ENCODE results near the gene NOC3L. TPM values are rescaled to one million over a fixed set of nuclear protein-coding genes. Genes with fewer than 3 reads are reported as not detected.

NOC3L gene
- total and polyA plus RNA-seq, 10 of the 15 experiments (the other 5 are each of a cell fraction or from before 2014, with no cell fraction given): 27.8 to 51.4 (median 40.5) TPM

DNA sequence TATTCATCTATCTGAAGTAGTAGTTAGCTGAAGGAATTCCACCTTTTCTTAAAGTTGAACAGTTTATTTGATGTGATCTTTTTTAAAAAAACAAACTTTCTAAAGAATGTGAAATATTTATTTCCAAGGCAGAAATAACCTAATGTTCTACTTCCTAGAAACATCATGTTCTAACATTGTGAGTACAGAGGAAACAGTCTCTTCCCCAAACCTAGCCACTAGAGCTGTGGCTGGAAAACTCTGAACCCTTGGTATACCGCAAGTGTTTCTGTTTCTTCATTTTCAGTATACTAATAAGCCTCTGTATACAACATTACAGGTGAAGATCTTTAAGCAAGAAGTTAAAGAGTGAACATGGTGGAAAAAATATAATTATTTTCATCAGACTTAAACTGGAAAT lies 35.1 kb downstream of the NOC3L start:
- ChIA-PET POLR2A (no interaction called here), SMC1A (ENCODE audit: uncharacterized antibody, unreplicated experiment) (interaction anchor here (0.8 to 1.3 kb wide), 3 partner anchors 13 to 116 kb away, joined by 3 read pairs; partner anchors contain the start of gene TBC1D12), RAD21 (ENCODE audit: unreplicated experiment) (interaction anchor here (2.2 kb wide), 1 partner anchor 117 kb away, joined by 7 read pairs; no protein-coding TSS in a partner anchor), CTCF (interaction anchor here (1.0 kb wide), 1 partner anchor 116 kb away, joined by 6 read pairs; no protein-coding TSS in a partner anchor)
- Histone ChIP-seq H3K79me2 (ENCODE audit: control insufficient read depth, insufficient read depth, low read length) (no peaks in the 10 kb centered on the region), H3K27me3 (replicated peaks in 1 of 2; ENCODE audit: control insufficient read depth in 2 of 2, insufficient read depth in 2 of 2, low read length in 1 of 2) (no peaks in the 10 kb centered on the region), H3K9me3 (replicated peaks; ENCODE audit: control insufficient read depth, insufficient read depth, low read length) (no peaks in the 10 kb centered on the region), H3K36me3 (ENCODE audit: control insufficient read depth in 2 of 2, insufficient read depth in 2 of 2, low read length in 1 of 2) (peaks cover 0 to 10% of the 10 kb centered on the region in 2 experiments; a peak in 3 of 4 replicates), H3K9ac (ENCODE audit: control insufficient read depth, insufficient read depth, low read length) (no peak overlapping the region), H4K20me1 (ENCODE audit: control insufficient read depth, insufficient read depth) (no peaks in the 10 kb centered on the region), H3K27ac (ENCODE audit: control insufficient read depth, insufficient read depth) (no peak overlapping the region), H2AFZ (ENCODE audit: control insufficient read depth, low read depth, low read length) (no peak overlapping the region), H3K4me1 (ENCODE audit: control insufficient read depth, insufficient read depth, low read length) (no peaks in the 10 kb centered on the region), H3K4me3 (no peak overlapping the region), H3K4me2 (ENCODE audit: control insufficient read depth, insufficient read depth) (no peak overlapping the region)
- FAIRE-seq (peak; percentile 47), ATAC-seq (no peak), DNase-seq (ENCODE audit: low read depth, low spot score) (no peak)
- 96% methylated on average over 1 of the region's 1 CpG for WGBS (ENCODE audit: insufficient coverage, insufficient replicate concordance, low lambda C conversion rate, missing lambda C conversion rate)
- intact Hi-C loops (cut with micrococcal nuclease; ENCODE audit: unreplicated experiment): no loop called here
- TF ChIP-seq ZNF24 (IDR thresholded peaks at IDR 0.05): no peak
- in situ Hi-C loops (cut with MboI): no loop called here
- no TSS peak for BruUV-seq (replicated peaks)

DNA sequence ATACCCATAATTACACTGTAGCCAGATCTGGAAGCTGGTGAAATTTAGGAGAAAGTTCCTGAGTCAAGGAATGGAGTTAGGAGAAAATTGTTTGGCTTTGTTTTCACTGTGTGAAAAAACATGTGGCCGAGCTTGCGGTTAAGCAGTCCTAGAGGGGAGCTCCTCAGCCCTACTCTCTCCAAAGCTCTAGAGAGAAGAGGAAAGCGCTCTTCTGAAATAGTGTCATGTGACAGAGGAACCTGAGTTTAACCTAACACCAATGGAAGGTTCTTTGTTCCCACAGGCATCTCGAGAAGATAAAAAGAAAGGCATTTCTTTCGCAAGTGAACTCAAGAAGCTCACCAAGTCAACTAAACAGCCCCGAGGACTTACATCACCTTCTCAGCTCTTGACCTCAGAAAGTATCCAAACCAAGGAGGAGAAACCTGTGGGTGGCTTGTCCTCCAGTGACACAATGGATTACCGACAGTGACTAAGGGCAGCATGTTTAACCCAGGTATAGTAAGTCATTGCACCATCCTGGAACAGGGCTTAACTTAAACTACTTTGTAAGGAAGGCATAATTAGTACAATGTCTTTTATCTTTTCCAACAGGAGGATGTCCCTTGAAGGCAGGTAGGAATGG lies 38.0 kb downstream of the NOC3L start:
- RAD21 ChIA-PET (ENCODE audit: unreplicated experiment): interaction anchor here (0.7 kb wide), 1 partner anchor 119 kb away, joined by 3 read pairs; no protein-coding TSS in a partner anchor
- Histone ChIP-seq H3K27me3 (replicated peaks in 1 of 2; ENCODE audit: control insufficient read depth in 2 of 2, insufficient read depth in 2 of 2, low read length in 1 of 2) (no peaks in the 10 kb centered on the region), H3K9me3 (replicated peaks; ENCODE audit: control insufficient read depth, insufficient read depth, low read length) (no peaks in the 10 kb centered on the region), H3K4me2 (ENCODE audit: control insufficient read depth, insufficient read depth) (no peak overlapping the region), H3K9ac (ENCODE audit: control insufficient read depth, insufficient read depth, low read length) (no peak overlapping the region), H3K27ac (ENCODE audit: control insufficient read depth, insufficient read depth) (no peak overlapping the region), H3K4me1 (ENCODE audit: control insufficient read depth, insufficient read depth, low read length) (no peaks in the 10 kb centered on the region), H3K4me3 (no peak overlapping the region), H4K20me1 (ENCODE audit: control insufficient read depth, insufficient read depth) (no peaks in the 10 kb centered on the region), H3K79me2 (ENCODE audit: control insufficient read depth, insufficient read depth, low read length) (no peaks in the 10 kb centered on the region), H3K36me3 (ENCODE audit: control insufficient read depth in 2 of 2, insufficient read depth in 2 of 2, low read length in 1 of 2) (peaks cover 4 to 10% of the 10 kb centered on the region in 2 experiments; a peak in 3 of 4 replicates), H2AFZ (ENCODE audit: control insufficient read depth, low read depth, low read length) (no peak overlapping the region)
- SMC1A ChIA-PET (ENCODE audit: uncharacterized antibody, unreplicated experiment): interaction anchor here (0.6 to 2.0 kb wide), 6 partner anchors 8 to 1472 kb away, joined by 3 to 4 read pairs (median 4); no protein-coding TSS in a partner anchor
- FAIRE-seq: no peak
- CTCF ChIA-PET: interaction anchor here (0.6 to 1.5 kb wide), 6 partner anchors 8 to 119 kb away, joined by 3 to 8 read pairs (median 3); no protein-coding TSS in a partner anchor
- BruUV-seq (replicated peaks): no TSS peak
- DNase-seq (ENCODE audit: low read depth, low spot score): no peak
- no peak for ATAC-seq
- intact Hi-C loops (cut with micrococcal nuclease; ENCODE audit: unreplicated experiment) (no loop called here), in situ Hi-C loops (cut with MboI) (no loop called here)
- TF ChIP-seq TCF12 (IDR thresholded peaks at IDR 0.05; ENCODE audit: low read depth, low read length): no peak
- no peak for TF ChIP-seq IKZF1 (conservative IDR thresholded peaks at IDR 0.05)
- no peak for TF ChIP-seq MEF2A (IDR thresholded peaks at IDR 0.05; ENCODE audit: insufficient read depth, low read depth, low read length)
- TF ChIP-seq IKZF2 (IDR thresholded peaks at IDR 0.05): no peak
- POLR2A ChIA-PET: no interaction called here
- 97% methylated on average over 7 of the region's 7 CpGs for WGBS (ENCODE audit: insufficient coverage, insufficient replicate concordance, low lambda C conversion rate, missing lambda C conversion rate)

Data from GM12878 (cell line).